Esophagus squamous epithelium (tissue), 5 donors: ENCODE data around the gene DEPDC7. TPM values are rescaled to one million over a fixed set of nuclear protein-coding genes. Genes with fewer than 3 reads are reported as not detected.
"Not testable (repeated sequence)": the region's sequence is repeated elsewhere in the genome, so short reads cannot be mapped to it uniquely, and the experiment has no call there.

Experiments
- DNase-seq: peaks from one replicate; lab custom pipeline; 2025; lab: John Stamatoyannopoulos, UW
- H3K27ac ChIP-seq, 4 donors: fragments of 200-600 bp; sonication (generic); one replicate each; pipeline ENCODE4 v1.5.1; 2016 to 2019; ENCODE audit warnings: mild to moderate bottlenecking in 1 of 4
- H3K27me3 ChIP-seq, 4 donors: fragments of 200-600 bp; sonication (generic); 1 replicate in 3 of 4; 2 replicates in 1 of 4; pipeline versions ENCODE4 v1.5.1 to v1.6.0; 2017 to 2021; ENCODE audit warnings: antibody characterized with exemption in 1 of 4
- H3K36me3 ChIP-seq, 3 donors: fragments of 200-600 bp; sonication (generic); one replicate each; pipeline ENCODE4 v1.5.1; 2016 to 2019
- H3K4me1 ChIP-seq, 3 donors: fragments of 200-600 bp; sonication (generic); one replicate each; pipeline ENCODE4 v1.5.1; 2017 to 2019
- H3K4me3 ChIP-seq, 4 donors: fragments of 200-600 bp; sonication (generic); 1 replicate in 3 of 4; 2 replicates in 1 of 4; pipeline ENCODE4 v1.5.1; 2016 to 2019; ENCODE audit warnings: mild to moderate bottlenecking in 2 of 4, moderate library complexity in 1 of 4
- H3K9me3 ChIP-seq, 3 donors: fragments of 200-600 bp; sonication (generic); one replicate each; pipeline ENCODE4 v1.5.1; 2016 to 2019
- CTCF ChIP-seq, 6 experiments: fragments of 450-650 bp in 4 of 6; fragments of 200-600 bp in 2 of 6; sonication (generic) in 2 of 6; IDR thresholded peaks; one replicate each; pipeline ENCODE4 v1.5.1; 2016 to 2019; ENCODE audit warnings: antibody characterized with exemption in 6 of 6, mild to moderate bottlenecking in 4 of 6, moderate library complexity in 4 of 6
- POLR2A ChIP-seq, 4 donors: fragments of 450-650 bp; IDR thresholded peaks; one replicate each; pipeline ENCODE4 v1.6.1; 2017; ENCODE audit warnings: antibody characterized with exemption in 4 of 4, mild to moderate bottlenecking in 4 of 4, moderate library complexity in 3 of 4
- WGBS, 2 donors: methylation state at CpG; one replicate each; pipeline ENCODE4 v1.1.5; 2018; 5-methylcytosine and 5-hydroxymethylcytosine counted together
- intact Hi-C: fragments of 100-400 bp; cut with DNase I; formaldehyde crosslinking; loops from one replicate; pipeline ENCODE4 v1.15.0; 2022
- total RNA-seq, 4 donors: library from RNA; depleted of rRNA; stranded (reverse); fragments of >200 nt; gene quantifications; one replicate each; pipeline ENCODE4 v1.1.0, GENCODE V29; 2016
- donor health status: DM: yes; HTN: yes; CAD: no.

DEPDC7 gene
- 1 to 10 TPM; 2.3 to 9.7 (median 6.8) TPM for total RNA-seq

- Histone ChIP-seq H3K27me3 (peaks cover 0 to 11% (median 0%) of the 10 kb centered on the region in 4 donors), H3K27ac (peak within 1 kb of the TSS; percentile 76 to 85 (median 81)), H3K36me3 (no peaks in the 10 kb centered on the region), H3K4me1 (peaks cover 3 to 43% (median 6%) of the 10 kb centered on the region in 3 donors), H3K9me3 (no peaks in the 10 kb centered on the region), H3K4me3 (peak within 1 kb of the TSS; percentile 63 to 89 (median 71))
- peak; percentile 13 for DNase-seq
- WGBS, 2 donors = 3 to 5% methylated on average over 6 to 21 of the region's 89 CpGs
- TF ChIP-seq CTCF (IDR thresholded peaks at IDR 0.05) (no peak), POLR2A (IDR thresholded peaks at IDR 0.05) (peak in 3 of 4 donors; percentile 16 to 66 (median 28))
- intact Hi-C loops = no loop called here
Observed at GRCh38 chr11:33015621-33016551, at the start of gene DEPDC7. Gene DEPDC7 (plus strand): TSS chr11:33015878. CDS start chr11:33015956, 78 bp downstream.

GRCh38 chr11:32968541-32968940, 47.1 kb upstream of the DEPDC7 start:
- TF ChIP-seq POLR2A (IDR thresholded peaks at IDR 0.05) (no peak), CTCF (IDR thresholded peaks at IDR 0.05) (no peak)
- no peak for DNase-seq
- no peak overlapping the region for H3K27ac ChIP-seq
- intact Hi-C loops = no loop called here
- H3K4me3 ChIP-seq = no peak overlapping the region
- no peaks in the 10 kb centered on the region for H3K27me3 ChIP-seq
- H3K36me3 ChIP-seq = peaks cover 0 to 85% (median 0%) of the 10 kb centered on the region in 3 donors
- H3K4me1 ChIP-seq = no peaks in the 10 kb centered on the region
- no peaks in the 10 kb centered on the region for H3K9me3 ChIP-seq
- 86 to 91% methylated on average over 1 of the region's 1 CpG for WGBS, 2 donors

GRCh38 chr11:32972233-32972632, 43.4 kb upstream of the DEPDC7 start:
- H3K36me3 ChIP-seq = peaks cover 0 to 86% (median 6%) of the 10 kb centered on the region in 3 donors
- H3K4me1 ChIP-seq, intact Hi-C loops, DNase-seq, H3K27ac ChIP-seq, H3K4me3 ChIP-seq, H3K9me3 ChIP-seq, H3K27me3 ChIP-seq: not testable (repeated sequence)
- WGBS, 2 donors = 93 to 99% methylated on average over 3 of the region's 3 CpGs

- no peaks in the 10 kb centered on the region for H3K9me3 ChIP-seq
Observed at GRCh38 chr11:32972781-32973180, 42.9 kb upstream of the DEPDC7 start.

GRCh38 chr11:32982626-32983025, 33.1 kb upstream of the DEPDC7 start:
- Histone ChIP-seq H3K4me1 (no peaks in the 10 kb centered on the region), H3K27ac (no peak overlapping the region), H3K9me3 (no peaks in the 10 kb centered on the region), H3K27me3 (no peaks in the 10 kb centered on the region), H3K36me3 (peaks cover 0 to 14% (median 0%) of the 10 kb centered on the region in 3 donors), H3K4me3 (no peak overlapping the region)
- TF ChIP-seq CTCF (IDR thresholded peaks at IDR 0.05) (no peak), POLR2A (IDR thresholded peaks at IDR 0.05) (no peak)
- DNase-seq = no peak
- intact Hi-C loops = no loop called here
- 68 to 73% methylated on average over 2 of the region's 2 CpGs for WGBS, 2 donors

More at GRCh38 chr11:32972781-32973180, 42.9 kb upstream of the DEPDC7 start:
- intact Hi-C loops = no loop called here
- Histone ChIP-seq H3K4me1 (no peaks in the 10 kb centered on the region), H3K4me3 (no peak overlapping the region), H3K27me3 (no peaks in the 10 kb centered on the region), H3K36me3 (peaks cover 0 to 88% (median 6%) of the 10 kb centered on the region in 3 donors), H3K27ac (no peak overlapping the region)
- DNase-seq = no peak
- WGBS, 2 donors = 97 to 98% methylated on average over 3 of the region's 3 CpGs
- TF ChIP-seq POLR2A (IDR thresholded peaks at IDR 0.05) (no peak), CTCF (IDR thresholded peaks at IDR 0.05) (no peak)
